ENCODE results near the gene ACBD6. TPM values are rescaled to one million over a fixed set of nuclear protein-coding genes. Genes with fewer than 3 reads are reported as not detected.

The ACBD6 gene
- total and polyA plus RNA-seq, 2 of the 4 experiments (the other 2 are of a cell fraction) = 52.5 to 59.1 TPM

DNA sequence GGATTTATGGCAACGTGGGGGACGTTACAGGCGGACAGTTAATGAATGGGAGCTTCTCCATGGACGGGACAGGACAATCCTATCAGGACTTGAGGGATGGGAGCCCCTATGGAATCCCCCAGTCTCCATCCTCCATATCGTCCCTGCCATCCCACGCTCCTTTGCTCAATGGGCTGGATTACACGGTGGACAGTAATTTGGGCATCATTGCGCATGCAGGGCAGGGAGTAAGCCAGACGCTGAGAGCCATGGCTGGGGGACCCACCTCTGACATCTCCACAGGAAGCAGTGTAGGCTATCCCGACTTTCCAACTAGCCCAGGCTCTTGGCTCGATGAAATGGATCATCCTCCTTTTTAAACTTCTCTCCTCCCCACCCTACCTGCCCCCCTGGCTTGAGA, 228.2 kb downstream of the ACBD6 start:
- CTCF ChIA-PET = no interaction called here
- dilution Hi-C loops (cut with HindIII; ENCODE audit: low sequenced_read_pairs, unreplicated experiment) = no loop called here

More for the DNA sequence above, 228.2 kb downstream of the ACBD6 start:
- POLR2A ChIA-PET (ENCODE audit: unreplicated experiment) = no interaction called here
- no peak overlapping the region for H3K4me3 ChIP-seq (ENCODE audit: insufficient read depth, low read depth, low read length)
- no peak overlapping the region for H4K5ac ChIP-seq (ENCODE audit: low read depth, low read length)
- no peak overlapping the region for H3K56ac ChIP-seq (ENCODE audit: extremely low read depth, insufficient read depth, low read length)
- H3K9me1 ChIP-seq (ENCODE audit: insufficient read depth, low read length) = peaks cover 18% of the 10 kb centered on the region
- no peak overlapping the region for H2BK120ac ChIP-seq (ENCODE audit: low read depth, low read length)
- H2AFZ ChIP-seq (replicated peaks; ENCODE audit: low read length, poor library complexity) = no peak overlapping the region
- DNase-seq (no peak), ATAC-seq (ENCODE audit: low read depth) (no peak)
- H3K4me1 ChIP-seq (ENCODE audit: control insufficient read depth, insufficient read depth, low read length) = peaks cover 10% of the 10 kb centered on the region
- H3K9me3 ChIP-seq (ENCODE audit: control insufficient read depth, insufficient read depth, low read length) = no peaks in the 10 kb centered on the region
- H3K9ac ChIP-seq (ENCODE audit: low read depth, low read length) = no peak overlapping the region
- H3K23ac ChIP-seq (ENCODE audit: low read depth, low read length) = no peak overlapping the region
- H3K14ac ChIP-seq (replicated peaks; ENCODE audit: low read depth, low read length) = no peak overlapping the region
- no peaks in the 10 kb centered on the region for H3K27me3 ChIP-seq (ENCODE audit: control insufficient read depth, insufficient read depth, low read length)
- H4K20me1 ChIP-seq (ENCODE audit: insufficient read depth, low read length) = peaks cover 11% of the 10 kb centered on the region; the same call in 1 of the 2 replicates
- no peak overlapping the region for H3K4ac ChIP-seq (ENCODE audit: low read depth, low read length)
- intact Hi-C loops (cut with micrococcal nuclease) (no loop called here), in situ Hi-C loops (cut with MboI; ENCODE audit: low sequenced_read_pairs) (loop anchor here (25.0 kb wide), 1 partner anchor 888 kb away; no protein-coding TSS in a partner anchor)
- no peak overlapping the region for H2BK5ac ChIP-seq (ENCODE audit: low read depth, low read length, poor library complexity, severe bottlenecking)
- BruUV-seq (replicated peaks) = no TSS peak
- TF ChIP-seq RAD21 (IDR thresholded peaks at IDR 0.05; ENCODE audit: low read length) = no peak
- no peak for TF ChIP-seq CHD1 (IDR thresholded peaks at IDR 0.05; ENCODE audit: low read depth, low read length)
- no peak for TF ChIP-seq NFE2L2 (IDR thresholded peaks at IDR 0.05; ENCODE audit: low read depth, low read length)
- TF ChIP-seq, protein P1, sequence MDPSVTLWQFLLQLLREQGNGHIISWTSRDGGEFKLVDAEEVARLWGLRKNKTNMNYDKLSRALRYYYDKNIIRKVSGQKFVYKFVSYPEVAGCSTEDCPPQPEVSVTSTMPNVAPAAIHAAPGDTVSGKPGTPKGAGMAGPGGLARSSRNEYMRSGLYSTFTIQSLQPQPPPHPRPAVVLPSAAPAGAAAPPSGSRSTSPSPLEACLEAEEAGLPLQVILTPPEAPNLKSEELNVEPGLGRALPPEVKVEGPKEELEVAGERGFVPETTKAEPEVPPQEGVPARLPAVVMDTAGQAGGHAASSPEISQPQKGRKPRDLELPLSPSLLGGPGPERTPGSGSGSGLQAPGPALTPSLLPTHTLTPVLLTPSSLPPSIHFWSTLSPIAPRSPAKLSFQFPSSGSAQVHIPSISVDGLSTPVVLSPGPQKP (IDR thresholded peaks at IDR 0.05; ENCODE audit: borderline replicate concordance, low read depth, low read length) = no peak
- TF ChIP-seq MAZ (IDR thresholded peaks at IDR 0.05; ENCODE audit: borderline replicate concordance, low read depth, low read length) = no peak
- TF ChIP-seq, protein P2, sequence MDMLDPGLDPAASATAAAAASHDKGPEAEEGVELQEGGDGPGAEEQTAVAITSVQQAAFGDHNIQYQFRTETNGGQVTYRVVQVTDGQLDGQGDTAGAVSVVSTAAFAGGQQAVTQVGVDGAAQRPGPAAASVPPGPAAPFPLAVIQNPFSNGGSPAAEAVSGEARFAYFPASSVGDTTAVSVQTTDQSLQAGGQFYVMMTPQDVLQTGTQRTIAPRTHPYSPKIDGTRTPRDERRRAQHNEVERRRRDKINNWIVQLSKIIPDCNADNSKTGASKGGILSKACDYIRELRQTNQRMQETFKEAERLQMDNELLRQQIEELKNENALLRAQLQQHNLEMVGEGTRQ (IDR thresholded peaks at IDR 0.05; ENCODE audit: low read depth, low read length) = no peak
- TF ChIP-seq MAFK (IDR thresholded peaks at IDR 0.05; ENCODE audit: low read depth, low read length) = no peak
- no peak for TF ChIP-seq FOS (IDR thresholded peaks at IDR 0.05; ENCODE audit: low read depth, low read length)
- TF ChIP-seq RFX5 (IDR thresholded peaks at IDR 0.05; ENCODE audit: low read depth, low read length) = no peak
- TF ChIP-seq POLR2A (IDR thresholded peaks at IDR 0.05; ENCODE audit: low read depth, low read length) = no peak
- no peak overlapping the region for H2BK15ac ChIP-seq (ENCODE audit: low read depth, low read length)
- H4K8ac ChIP-seq (ENCODE audit: low read depth in 2 of 2, low read length in 2 of 2) = no peak overlapping the region
- no peak overlapping the region for H2BK20ac ChIP-seq (ENCODE audit: low read depth, low read length)
- H3K4me2 ChIP-seq (ENCODE audit: low read depth, low read length) = no peak overlapping the region
- H3K79me1 ChIP-seq (ENCODE audit: low read depth in 1 of 2, low read length in 2 of 2) = no peaks in the 10 kb centered on the region
- no peak overlapping the region for H4K91ac ChIP-seq (ENCODE audit: insufficient read depth, low read depth, low read length)
- H3K27ac ChIP-seq (ENCODE audit: insufficient read depth, low read length) = no peak overlapping the region
- H3K36me3 ChIP-seq (ENCODE audit: control insufficient read depth, insufficient read depth, low read length) = peaks cover 29% of the 10 kb centered on the region
- H2AK9ac ChIP-seq (replicated peaks; ENCODE audit: low read depth, low read length, poor library complexity) = no peak overlapping the region
- no peak overlapping the region for H3K18ac ChIP-seq (ENCODE audit: low read depth, low read length)
- H2AK5ac ChIP-seq (ENCODE audit: low read depth, low read length) = no peak overlapping the region
- 80% methylated on average over 1 of the region's 11 CpGs; no CpG with 5 or more reads in 1 of the 2 experiments for WGBS, 2 experiments (ENCODE audit: extremely low coverage in 2 of 2, insufficient read length in 1 of 2)
